Spleen (tissue), 7 donors: ENCODE data around the gene SLC38A7.

Source experiments
- CTCF ChIP-seq, 11 experiments: fragments of 200-600 bp in 7 of 11; fragments of 450-650 bp in 4 of 11; sonication (generic) in 4 of 11; IDR thresholded peaks in 8 of 11; conservative IDR thresholded peaks in 3 of 11; 1 replicate in 7 of 11; 2 replicates in 4 of 11; pipeline versions ENCODE4 v1.4.0 to v1.8.0; 2016 to 2021; ENCODE audit warnings: antibody characterized with exemption in 11 of 11, inconsistent platforms in 4 of 11, mild to moderate bottlenecking in 1 of 11
- POLR2A ChIP-seq, 3 donors: fragments of 450-650 bp; IDR thresholded peaks; one replicate each; pipeline ENCODE4 v1.5.1; 2017; ENCODE audit warnings: antibody characterized with exemption in 3 of 3, mild to moderate bottlenecking in 1 of 3
- donor health status: DM: no; HTN: no; CAD: no; lungs with moderate emphysema.
- donor health status: DM: no; HTN: no; CAD: no.
- donor health status: DM: no; HTN: no; CAD: no.

- TF ChIP-seq POLR2A (IDR thresholded peaks at IDR 0.05) (no peak), CTCF (IDR thresholded peaks at IDR 0.05 in 8 of 11, conservative IDR thresholded peaks at IDR 0.05 in 3 of 11) (no peak)
Measured at GRCh38 chr16:58733248-58733670, 48.7 kb upstream of the SLC38A7 start.
